WTC11 (cell line): ENCODE data around the gene KRT83.

Source experiments
- CBFB ChIP-seq: sonication (generic); formaldehyde crosslinking; IDR thresholded peaks from 2 replicates; pipeline ENCODE4 v1.8.1; 2022; ENCODE audit warnings: mild to moderate bottlenecking, low read depth, missing genetic modification reagents
- CREB1 ChIP-seq: sonication (generic); formaldehyde crosslinking; IDR thresholded peaks from 2 replicates; pipeline ENCODE4 v1.8.0; 2023; ENCODE audit warnings: mild to moderate bottlenecking, missing genetic modification reagents
- FOXP4 ChIP-seq: sonication (generic); formaldehyde crosslinking; IDR thresholded peaks from 2 replicates; pipeline ENCODE4 v1.8.0; 2022; ENCODE audit warnings: mild to moderate bottlenecking, missing genetic modification reagents
- HMGA2 ChIP-seq: fragments of 250-450 bp; sonication (Bioruptor Pico); IDR thresholded peaks from 2 replicates; pipeline ENCODE4 v1.4.0; 2021; ENCODE audit warnings: mild to moderate bottlenecking, moderate library complexity
- NR2C2 ChIP-seq: sonication (generic); formaldehyde crosslinking; IDR thresholded peaks from 2 replicates; pipeline ENCODE4 v1.8.0; 2022; ENCODE audit warnings: mild to moderate bottlenecking, missing genetic modification reagents
- NR3C1 ChIP-seq: sonication (generic); formaldehyde crosslinking; conservative IDR thresholded peaks from 2 replicates; pipeline ENCODE4 v1.8.1; 2023; ENCODE audit warnings: low read depth, mild to moderate bottlenecking, missing genetic modification reagents
- SMAD4 ChIP-seq: sonication (generic); formaldehyde crosslinking; IDR thresholded peaks from 2 replicates; pipeline ENCODE4 v1.8.0; 2022; ENCODE audit warnings: mild to moderate bottlenecking, missing genetic modification reagents
- STAT6 ChIP-seq: sonication (generic); formaldehyde crosslinking; conservative IDR thresholded peaks from 2 replicates; pipeline ENCODE4 v1.8.1; 2023; ENCODE audit warnings: mild to moderate bottlenecking, low read depth, missing genetic modification reagents, moderate library complexity
- ZNF232 ChIP-seq: sonication (generic); formaldehyde crosslinking; IDR thresholded peaks from 2 replicates; pipeline ENCODE4 v1.8.0; 2022; ENCODE audit warnings: mild to moderate bottlenecking, missing genetic modification reagents
- TF ChIP-seq, protein P1 (sequence below): sonication (generic); formaldehyde crosslinking; IDR thresholded peaks from 2 replicates; pipeline ENCODE4 v1.8.1; 2023; ENCODE audit warnings: mild to moderate bottlenecking, missing genetic modification reagents
- TF ChIP-seq, protein P2 (sequence below): fragments of 200-600 bp; IDR thresholded peaks from 2 replicates; pipeline ENCODE4 v1.8.0; 2022; ENCODE audit warnings: antibody characterized with exemption
- TF ChIP-seq, protein P3 (sequence below): sonication (generic); formaldehyde crosslinking; IDR thresholded peaks from 2 replicates; pipeline ENCODE4 v1.8.0; 2022; ENCODE audit warnings: mild to moderate bottlenecking, missing genetic modification reagents
- TF ChIP-seq, protein P4 (sequence below): sonication (generic); formaldehyde crosslinking; IDR thresholded peaks from 2 replicates; pipeline ENCODE4 v1.8.0; 2023; ENCODE audit warnings: missing genetic modification reagents, mild to moderate bottlenecking, borderline replicate concordance
- TF ChIP-seq, protein P5 (sequence below): sonication (generic); formaldehyde crosslinking; IDR thresholded peaks from 2 replicates; pipeline ENCODE4 v1.8.1; 2023; ENCODE audit warnings: mild to moderate bottlenecking, missing genetic modification reagents, borderline replicate concordance

DNA sequence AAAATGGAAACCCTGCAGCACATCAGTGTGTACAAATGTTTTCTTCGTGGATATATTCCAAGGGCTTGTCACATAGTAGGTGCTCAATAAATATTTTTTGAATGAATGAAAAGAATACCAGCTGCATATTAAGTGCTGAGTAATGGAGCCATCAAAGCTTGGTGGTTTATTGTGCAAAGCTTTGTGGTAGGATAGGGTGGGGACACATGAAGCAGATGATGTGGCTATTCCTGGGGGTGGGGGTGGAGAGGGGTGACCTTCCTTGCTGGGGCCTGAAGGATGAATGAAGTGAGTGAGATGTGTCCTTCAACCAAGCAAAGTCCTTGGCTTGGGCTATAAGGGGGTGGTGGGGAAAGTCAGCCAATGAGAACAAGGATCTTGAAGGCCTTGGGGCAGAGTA lies 25.5 kb downstream of the KRT83 start:
- TF ChIP-seq HMGA2 (CRISPR knock-in tag): no peak
- TF ChIP-seq, protein P1, sequence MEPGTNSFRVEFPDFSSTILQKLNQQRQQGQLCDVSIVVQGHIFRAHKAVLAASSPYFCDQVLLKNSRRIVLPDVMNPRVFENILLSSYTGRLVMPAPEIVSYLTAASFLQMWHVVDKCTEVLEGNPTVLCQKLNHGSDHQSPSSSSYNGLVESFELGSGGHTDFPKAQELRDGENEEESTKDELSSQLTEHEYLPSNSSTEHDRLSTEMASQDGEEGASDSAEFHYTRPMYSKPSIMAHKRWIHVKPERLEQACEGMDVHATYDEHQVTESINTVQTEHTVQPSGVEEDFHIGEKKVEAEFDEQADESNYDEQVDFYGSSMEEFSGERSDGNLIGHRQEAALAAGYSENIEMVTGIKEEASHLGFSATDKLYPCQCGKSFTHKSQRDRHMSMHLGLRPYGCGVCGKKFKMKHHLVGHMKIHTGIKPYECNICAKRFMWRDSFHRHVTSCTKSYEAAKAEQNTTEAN: no peak
- TF ChIP-seq, protein P2, sequence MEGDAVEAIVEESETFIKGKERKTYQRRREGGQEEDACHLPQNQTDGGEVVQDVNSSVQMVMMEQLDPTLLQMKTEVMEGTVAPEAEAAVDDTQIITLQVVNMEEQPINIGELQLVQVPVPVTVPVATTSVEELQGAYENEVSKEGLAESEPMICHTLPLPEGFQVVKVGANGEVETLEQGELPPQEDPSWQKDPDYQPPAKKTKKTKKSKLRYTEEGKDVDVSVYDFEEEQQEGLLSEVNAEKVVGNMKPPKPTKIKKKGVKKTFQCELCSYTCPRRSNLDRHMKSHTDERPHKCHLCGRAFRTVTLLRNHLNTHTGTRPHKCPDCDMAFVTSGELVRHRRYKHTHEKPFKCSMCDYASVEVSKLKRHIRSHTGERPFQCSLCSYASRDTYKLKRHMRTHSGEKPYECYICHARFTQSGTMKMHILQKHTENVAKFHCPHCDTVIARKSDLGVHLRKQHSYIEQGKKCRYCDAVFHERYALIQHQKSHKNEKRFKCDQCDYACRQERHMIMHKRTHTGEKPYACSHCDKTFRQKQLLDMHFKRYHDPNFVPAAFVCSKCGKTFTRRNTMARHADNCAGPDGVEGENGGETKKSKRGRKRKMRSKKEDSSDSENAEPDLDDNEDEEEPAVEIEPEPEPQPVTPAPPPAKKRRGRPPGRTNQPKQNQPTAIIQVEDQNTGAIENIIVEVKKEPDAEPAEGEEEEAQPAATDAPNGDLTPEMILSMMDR: no peak
- no peak for TF ChIP-seq NR3C1
- TF ChIP-seq CREB1 (CRISPR knock-in tag): no peak
- TF ChIP-seq STAT6 (CRISPR knock-in tag): no peak
- no peak for TF ChIP-seq SMAD4 (CRISPR knock-in tag)
- TF ChIP-seq ZNF232 (CRISPR knock-in tag): no peak
- no peak for TF ChIP-seq CBFB
- TF ChIP-seq, protein P3, sequence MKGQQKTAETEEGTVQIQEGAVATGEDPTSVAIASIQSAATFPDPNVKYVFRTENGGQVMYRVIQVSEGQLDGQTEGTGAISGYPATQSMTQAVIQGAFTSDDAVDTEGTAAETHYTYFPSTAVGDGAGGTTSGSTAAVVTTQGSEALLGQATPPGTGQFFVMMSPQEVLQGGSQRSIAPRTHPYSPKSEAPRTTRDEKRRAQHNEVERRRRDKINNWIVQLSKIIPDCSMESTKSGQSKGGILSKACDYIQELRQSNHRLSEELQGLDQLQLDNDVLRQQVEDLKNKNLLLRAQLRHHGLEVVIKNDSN (CRISPR knock-in tag): no peak
- no peak for TF ChIP-seq NR2C2 (CRISPR knock-in tag)
- no peak for TF ChIP-seq FOXP4
- TF ChIP-seq, protein P4, sequence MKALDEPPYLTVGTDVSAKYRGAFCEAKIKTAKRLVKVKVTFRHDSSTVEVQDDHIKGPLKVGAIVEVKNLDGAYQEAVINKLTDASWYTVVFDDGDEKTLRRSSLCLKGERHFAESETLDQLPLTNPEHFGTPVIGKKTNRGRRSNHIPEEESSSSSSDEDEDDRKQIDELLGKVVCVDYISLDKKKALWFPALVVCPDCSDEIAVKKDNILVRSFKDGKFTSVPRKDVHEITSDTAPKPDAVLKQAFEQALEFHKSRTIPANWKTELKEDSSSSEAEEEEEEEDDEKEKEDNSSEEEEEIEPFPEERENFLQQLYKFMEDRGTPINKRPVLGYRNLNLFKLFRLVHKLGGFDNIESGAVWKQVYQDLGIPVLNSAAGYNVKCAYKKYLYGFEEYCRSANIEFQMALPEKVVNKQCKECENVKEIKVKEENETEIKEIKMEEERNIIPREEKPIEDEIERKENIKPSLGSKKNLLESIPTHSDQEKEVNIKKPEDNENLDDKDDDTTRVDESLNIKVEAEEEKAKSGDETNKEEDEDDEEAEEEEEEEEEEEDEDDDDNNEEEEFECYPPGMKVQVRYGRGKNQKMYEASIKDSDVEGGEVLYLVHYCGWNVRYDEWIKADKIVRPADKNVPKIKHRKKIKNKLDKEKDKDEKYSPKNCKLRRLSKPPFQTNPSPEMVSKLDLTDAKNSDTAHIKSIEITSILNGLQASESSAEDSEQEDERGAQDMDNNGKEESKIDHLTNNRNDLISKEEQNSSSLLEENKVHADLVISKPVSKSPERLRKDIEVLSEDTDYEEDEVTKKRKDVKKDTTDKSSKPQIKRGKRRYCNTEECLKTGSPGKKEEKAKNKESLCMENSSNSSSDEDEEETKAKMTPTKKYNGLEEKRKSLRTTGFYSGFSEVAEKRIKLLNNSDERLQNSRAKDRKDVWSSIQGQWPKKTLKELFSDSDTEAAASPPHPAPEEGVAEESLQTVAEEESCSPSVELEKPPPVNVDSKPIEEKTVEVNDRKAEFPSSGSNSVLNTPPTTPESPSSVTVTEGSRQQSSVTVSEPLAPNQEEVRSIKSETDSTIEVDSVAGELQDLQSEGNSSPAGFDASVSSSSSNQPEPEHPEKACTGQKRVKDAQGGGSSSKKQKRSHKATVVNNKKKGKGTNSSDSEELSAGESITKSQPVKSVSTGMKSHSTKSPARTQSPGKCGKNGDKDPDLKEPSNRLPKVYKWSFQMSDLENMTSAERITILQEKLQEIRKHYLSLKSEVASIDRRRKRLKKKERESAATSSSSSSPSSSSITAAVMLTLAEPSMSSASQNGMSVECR: no peak
- TF ChIP-seq, protein P5, sequence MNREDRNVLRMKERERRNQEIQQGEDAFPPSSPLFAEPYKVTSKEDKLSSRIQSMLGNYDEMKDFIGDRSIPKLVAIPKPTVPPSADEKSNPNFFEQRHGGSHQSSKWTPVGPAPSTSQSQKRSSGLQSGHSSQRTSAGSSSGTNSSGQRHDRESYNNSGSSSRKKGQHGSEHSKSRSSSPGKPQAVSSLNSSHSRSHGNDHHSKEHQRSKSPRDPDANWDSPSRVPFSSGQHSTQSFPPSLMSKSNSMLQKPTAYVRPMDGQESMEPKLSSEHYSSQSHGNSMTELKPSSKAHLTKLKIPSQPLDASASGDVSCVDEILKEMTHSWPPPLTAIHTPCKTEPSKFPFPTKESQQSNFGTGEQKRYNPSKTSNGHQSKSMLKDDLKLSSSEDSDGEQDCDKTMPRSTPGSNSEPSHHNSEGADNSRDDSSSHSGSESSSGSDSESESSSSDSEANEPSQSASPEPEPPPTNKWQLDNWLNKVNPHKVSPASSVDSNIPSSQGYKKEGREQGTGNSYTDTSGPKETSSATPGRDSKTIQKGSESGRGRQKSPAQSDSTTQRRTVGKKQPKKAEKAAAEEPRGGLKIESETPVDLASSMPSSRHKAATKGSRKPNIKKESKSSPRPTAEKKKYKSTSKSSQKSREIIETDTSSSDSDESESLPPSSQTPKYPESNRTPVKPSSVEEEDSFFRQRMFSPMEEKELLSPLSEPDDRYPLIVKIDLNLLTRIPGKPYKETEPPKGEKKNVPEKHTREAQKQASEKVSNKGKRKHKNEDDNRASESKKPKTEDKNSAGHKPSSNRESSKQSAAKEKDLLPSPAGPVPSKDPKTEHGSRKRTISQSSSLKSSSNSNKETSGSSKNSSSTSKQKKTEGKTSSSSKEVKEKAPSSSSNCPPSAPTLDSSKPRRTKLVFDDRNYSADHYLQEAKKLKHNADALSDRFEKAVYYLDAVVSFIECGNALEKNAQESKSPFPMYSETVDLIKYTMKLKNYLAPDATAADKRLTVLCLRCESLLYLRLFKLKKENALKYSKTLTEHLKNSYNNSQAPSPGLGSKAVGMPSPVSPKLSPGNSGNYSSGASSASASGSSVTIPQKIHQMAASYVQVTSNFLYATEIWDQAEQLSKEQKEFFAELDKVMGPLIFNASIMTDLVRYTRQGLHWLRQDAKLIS (CRISPR knock-in tag): no peak
